Heart right ventricle (tissue), 16 donors: ENCODE results near the gene IRF6. TPM values are rescaled to one million over a fixed set of nuclear protein-coding genes. Genes with fewer than 3 reads are reported as not detected.

Source experiments
- ATAC-seq, 8 donors: fragments of 200-7000 bp; cut with Tn5 transposase; one replicate each; pipeline ENCODE4 v1.9.1; 2020; ENCODE audit warnings: mild to moderate bottlenecking in 8 of 8, moderate library complexity in 8 of 8, moderate number of reproducible peaks in 1 of 8
- DNase-seq, 2 donors: peaks; one replicate each; pipeline ENCODE4 v3.0.0-alpha.2; 2020
- H3K27ac ChIP-seq, 10 donors: fragments of 200-600 bp; sonication (generic) in 2 of 10; one replicate each; pipeline versions ENCODE4 v1.5.0 to v1.8.0; 2020 to 2022; ENCODE audit warnings: mild to moderate bottlenecking in 3 of 10
- H3K27me3 ChIP-seq, 7 donors: fragments of 200-600 bp; one replicate each; pipeline ENCODE4 v1.8.0; 2021 to 2022; ENCODE audit warnings: mild to moderate bottlenecking in 2 of 7
- H3K36me3 ChIP-seq, 9 donors: fragments of 200-600 bp; sonication (generic) in 1 of 9; one replicate each; pipeline versions ENCODE4 v1.5.0 to v1.8.0; 2020 to 2022; ENCODE audit warnings: mild to moderate bottlenecking in 2 of 9
- H3K4me1 ChIP-seq, 9 donors: fragments of 200-600 bp; sonication (generic) in 1 of 9; one replicate each; pipeline versions ENCODE4 v1.5.0 to v1.8.0; 2020 to 2022; ENCODE audit warnings: mild to moderate bottlenecking in 4 of 9
- H3K4me3 ChIP-seq, 10 donors: fragments of 200-600 bp; sonication (generic) in 2 of 10; one replicate each; pipeline versions ENCODE4 v1.5.0 to v1.8.0; 2020 to 2022; ENCODE audit warnings: mild to moderate bottlenecking in 7 of 10, moderate library complexity in 2 of 10
- H3K9me3 ChIP-seq, 11 donors: fragments of 200-600 bp in 10 of 11; sonication (generic) in 2 of 11; one replicate each; pipeline versions ENCODE4 v1.5.0 to v1.8.0; 2013 to 2022; ENCODE audit warnings: mild to moderate bottlenecking in 2 of 11, control low read depth in 1 of 11, moderate library complexity in 1 of 11
- WGBS, 2 donors: extraction: QIAGEN DNeasy Blood & Tissue Kit; methylation state at CpG; one replicate each; pipeline ENCODE4 v1.1.7; 2013; ENCODE audit warnings: inconsistent platforms in 1 of 2; 5-methylcytosine and 5-hydroxymethylcytosine counted together
- intact Hi-C, 10 donors: fragments of 100-400 bp; cut with DNase I; formaldehyde crosslinking; loops; one replicate each; pipeline versions ENCODE4 v1.11.1 to v1.14.2; 2022
- long read RNA-seq, 3 donors: library from polyadenylated mRNA; unstranded; transcript quantifications; one replicate each; pipeline ENCODE4 v2.0.0, GENCODE V29; 2020 to 2021
- polyA plus RNA-seq, 2 donors: library from polyadenylated mRNA; stranded (reverse); fragments of 200-250 nt; gene quantifications; one replicate each; pipeline ENCODE4 v1.2.3, GENCODE V29; 2013
- total RNA-seq, 10 donors: library from RNA; stranded (reverse); fragmentation: NEBNext Ultra II Directional in 3 of 10; extraction: Animal tissue kit (Norgen Biotek cat#: 25700) in 3 of 10; gene quantifications; one replicate each; pipeline versions ENCODE4 v1.2.1 to v1.2.4, GENCODE V29; 2021 to 2023
- TF ChIP-seq, protein P1 (sequence below), 9 donors: fragments of 200-600 bp; sonication (generic) in 2 of 9; IDR thresholded peaks; one replicate each; pipeline versions ENCODE4 v1.5.0 to v1.8.0; 2021 to 2022; ENCODE audit warnings: antibody characterized with exemption in 9 of 9, mild to moderate bottlenecking in 5 of 9, moderate library complexity in 1 of 9
- donor health status: Arrhythmogenic right ventricular cardiomyopathy.
- donor health status: ischemic (EF 13 %, LVEDD 7.1; RV severe dilation, severe dysfunction).
- donor health status: healthy with polysubstance abuse.
- donor health status: DM: no; HTN: yes; CAD: no.
- donor health status: DM: no; HTN: no; CAD: no.
- donor health status: ischemic (EF 25% LVEDD 6.9; RV normal size, moderate dysfunction).
- donor health status: ischemic (EF 25% LVEDD 5.7; RV mildly dilated, moderate dysfunction).
- donor health status: healthy.
- donor health status: DM: yes; HTN: yes; CAD: no.
- donor health status: Ischemic cardiomyopathy.
- donor health status: ischemic (EF 35%, LVEDD 5.7; RV mildly dilated, moderate dysfunction).
- donor health status: nonischemic (EF 11% LVEDD 7.7; RV severe dilation, severe dysfunction).
- donor health status: DM: yes; HTN: yes; CAD: no.
- donor health status: PGD.
- donor health status: ischemic (EF 29% LVEDD 5.4; RV normal size, mild dysfunction).
- donor health status: nonischemic (EF 23%, LVEDD 6.1; RV moderate dilation, normal function).

IRF6 gene
- 10 to 100 TPM; 25.1 to 69.4 (median 43.8) TPM for total RNA-seq
- polyA plus RNA-seq, result 10 to 100 TPM in 1 of 2 donors, 1 to 10 TPM in 1; 1.2 to 11.3 TPM
- long read RNA-seq, donor 1, full-length matches to known transcripts, result 12 of 27 reads
- long read RNA-seq, donor 1, partial matches to known transcripts, result 11 of 27 reads
- long read RNA-seq, donor 1, other reads (novel, unspliced or antisense), result 4 of 27 reads
- long read RNA-seq, donor 2, full-length matches to known transcripts, result 7 of 35 reads
- long read RNA-seq, donor 2, partial matches to known transcripts, result 23 of 35 reads
- long read RNA-seq, donor 2, other reads (novel, unspliced or antisense), result 5 of 35 reads
- long read RNA-seq, donor 3, full-length matches to known transcripts, result 36 of 54 reads
- long read RNA-seq, donor 3, partial matches to known transcripts, result 9 of 54 reads
- long read RNA-seq, donor 3, other reads (novel, unspliced or antisense), result 9 of 54 reads

DNA sequence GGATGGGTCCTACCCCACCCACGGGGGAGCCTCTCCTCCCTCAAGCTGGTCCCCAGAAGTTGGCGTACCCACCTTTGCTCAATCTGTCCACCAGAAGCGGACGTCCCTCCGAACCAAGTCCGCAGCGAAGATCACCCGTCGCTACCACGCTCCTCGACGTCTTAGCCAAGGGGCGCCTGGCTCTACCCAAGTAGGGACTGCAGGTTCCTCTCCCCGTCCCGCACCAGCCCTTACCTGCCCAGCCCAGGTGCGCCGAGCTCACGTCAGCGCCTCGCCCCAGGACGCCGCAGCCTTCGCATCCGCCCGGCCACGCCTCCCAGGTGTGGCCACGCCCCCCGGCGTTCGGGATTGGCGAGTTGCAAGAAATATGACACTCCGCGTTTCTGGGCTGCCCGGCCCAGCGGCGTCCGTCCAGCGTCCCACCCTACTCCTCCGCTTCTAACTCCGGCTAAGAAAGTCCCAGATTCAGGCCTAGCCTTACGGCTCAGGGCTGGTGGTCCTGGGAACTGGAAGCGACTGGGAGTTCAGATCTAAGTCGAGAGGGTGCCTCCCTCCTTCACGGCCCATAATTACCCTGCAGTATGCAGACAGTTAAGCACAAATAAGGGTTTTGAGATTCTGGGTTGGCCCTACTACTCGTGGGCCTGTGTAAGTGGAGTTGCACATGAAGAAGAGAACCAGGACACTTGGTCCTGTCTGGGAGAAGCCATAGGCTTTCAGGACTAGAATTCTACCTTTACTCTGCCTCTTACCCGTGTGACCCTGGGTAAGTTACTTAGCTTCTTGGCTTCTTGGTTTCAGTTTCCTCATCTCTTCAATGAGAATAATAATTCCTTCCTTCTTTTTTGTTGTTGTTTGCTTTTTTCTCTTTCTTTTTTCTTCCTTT lies at the start of gene IRF6:
TSS of gene IRF6 (minus strand) at position 268 of the 886 bp plus-strand sequence. CDS start 4,729 bp downstream, outside the sequence.
- ATAC-seq (peak; percentile 34 to 82 (median 60)), DNase-seq (peak; percentile 51 to 64)
- H3K36me3 ChIP-seq, result no peaks in the 10 kb centered on the region
- H3K4me1 ChIP-seq, result peaks cover 4 to 49% (median 30%) of the 10 kb centered on the region in 9 donors
- no peaks in the 10 kb centered on the region for H3K9me3 ChIP-seq
- peak within 1 kb of the TSS in 8 of 10 donors; percentile 28 to 58 (median 44) for H3K4me3 ChIP-seq
- H3K27me3 ChIP-seq, result no peaks in the 10 kb centered on the region
- TF ChIP-seq, protein P1, sequence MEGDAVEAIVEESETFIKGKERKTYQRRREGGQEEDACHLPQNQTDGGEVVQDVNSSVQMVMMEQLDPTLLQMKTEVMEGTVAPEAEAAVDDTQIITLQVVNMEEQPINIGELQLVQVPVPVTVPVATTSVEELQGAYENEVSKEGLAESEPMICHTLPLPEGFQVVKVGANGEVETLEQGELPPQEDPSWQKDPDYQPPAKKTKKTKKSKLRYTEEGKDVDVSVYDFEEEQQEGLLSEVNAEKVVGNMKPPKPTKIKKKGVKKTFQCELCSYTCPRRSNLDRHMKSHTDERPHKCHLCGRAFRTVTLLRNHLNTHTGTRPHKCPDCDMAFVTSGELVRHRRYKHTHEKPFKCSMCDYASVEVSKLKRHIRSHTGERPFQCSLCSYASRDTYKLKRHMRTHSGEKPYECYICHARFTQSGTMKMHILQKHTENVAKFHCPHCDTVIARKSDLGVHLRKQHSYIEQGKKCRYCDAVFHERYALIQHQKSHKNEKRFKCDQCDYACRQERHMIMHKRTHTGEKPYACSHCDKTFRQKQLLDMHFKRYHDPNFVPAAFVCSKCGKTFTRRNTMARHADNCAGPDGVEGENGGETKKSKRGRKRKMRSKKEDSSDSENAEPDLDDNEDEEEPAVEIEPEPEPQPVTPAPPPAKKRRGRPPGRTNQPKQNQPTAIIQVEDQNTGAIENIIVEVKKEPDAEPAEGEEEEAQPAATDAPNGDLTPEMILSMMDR (IDR thresholded peaks at IDR 0.05), result no peak
- H3K27ac ChIP-seq, result peak within 1 kb of the TSS in 8 of 10 donors; percentile 6 to 82 (median 59)
- 22 to 23% methylated on average over 46 of the region's 46 CpGs for WGBS, 2 donors
- intact Hi-C loops, result no loop called here

DNA sequence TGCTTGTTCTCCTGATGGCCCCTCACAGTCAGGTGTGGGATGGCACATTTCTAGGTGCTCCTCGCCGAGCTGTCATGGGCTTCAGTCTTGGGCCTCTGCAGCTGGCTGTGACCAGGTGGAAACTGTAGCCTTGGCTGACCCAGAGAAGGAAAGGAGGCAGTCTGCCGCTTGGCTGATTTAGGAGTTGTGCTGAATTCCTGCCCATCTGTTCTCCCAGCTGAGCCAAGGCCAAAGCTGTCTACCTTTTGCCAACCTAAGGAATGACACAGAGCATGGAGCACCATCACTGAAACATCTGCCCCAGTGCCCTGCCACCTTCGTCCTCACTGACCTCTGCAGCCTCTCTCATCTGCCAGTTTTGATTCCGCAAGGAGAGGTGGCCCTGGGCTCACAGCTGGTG lies 49.7 kb upstream of the IRF6 start:
- no peaks in the 10 kb centered on the region for H3K4me1 ChIP-seq
- H3K9me3 ChIP-seq, result no peaks in the 10 kb centered on the region
- TF ChIP-seq, protein P1 (IDR thresholded peaks at IDR 0.05), result no peak
- no peak for DNase-seq
- no peak overlapping the region for H3K4me3 ChIP-seq
- H3K27ac ChIP-seq, result no peak overlapping the region
- 87 to 91% methylated on average over 5 of the region's 5 CpGs for WGBS, 2 donors
- no peaks in the 10 kb centered on the region for H3K27me3 ChIP-seq
- intact Hi-C loops, result loop anchor here in 3 of 10 donors (5.0 to 10.0 kb wide), 3 partner anchors 132 to 549 kb away; no protein-coding TSS in a partner anchor
- H3K36me3 ChIP-seq, result peaks cover 0 to 50% (median 9%) of the 10 kb centered on the region in 9 donors
- ATAC-seq, result no peak

DNA sequence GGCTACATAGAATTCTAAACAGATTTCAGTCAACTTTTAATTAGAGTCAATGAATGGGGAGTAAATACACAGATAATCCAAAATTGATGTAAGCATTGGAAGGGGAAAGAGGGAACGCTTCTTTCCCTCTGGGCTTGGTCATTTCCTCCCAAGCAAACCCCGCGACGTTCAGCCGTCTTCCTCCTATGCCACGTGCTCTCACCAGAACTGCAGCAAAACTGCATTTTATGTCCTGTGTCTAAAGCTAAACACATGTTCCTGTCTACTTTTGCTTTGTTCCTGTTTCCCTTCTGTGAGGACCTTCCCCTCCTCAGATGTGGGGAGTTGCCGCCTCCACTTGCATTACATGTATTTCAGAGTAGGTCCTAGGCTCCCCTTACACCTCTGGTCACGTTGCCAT lies 49.1 kb upstream of the IRF6 start:
- H3K4me3 ChIP-seq, result no peak overlapping the region
- H3K27me3 ChIP-seq, result no peaks in the 10 kb centered on the region
- no peaks in the 10 kb centered on the region for H3K9me3 ChIP-seq
- H3K27ac ChIP-seq, result no peak overlapping the region
- DNase-seq, result no peak
- intact Hi-C loops, result loop anchor here in 3 of 10 donors (5.0 to 10.0 kb wide), 3 partner anchors 132 to 550 kb away; no protein-coding TSS in a partner anchor
- WGBS, 2 donors, result 84 to 86% methylated on average over 8 of the region's 8 CpGs
- no peak for ATAC-seq
- H3K4me1 ChIP-seq, result peaks cover 0 to 5% (median 0%) of the 10 kb centered on the region in 9 donors
- peaks cover 0 to 56% (median 9%) of the 10 kb centered on the region in 9 donors for H3K36me3 ChIP-seq
- TF ChIP-seq, protein P1 (IDR thresholded peaks at IDR 0.05), result no peak

DNA sequence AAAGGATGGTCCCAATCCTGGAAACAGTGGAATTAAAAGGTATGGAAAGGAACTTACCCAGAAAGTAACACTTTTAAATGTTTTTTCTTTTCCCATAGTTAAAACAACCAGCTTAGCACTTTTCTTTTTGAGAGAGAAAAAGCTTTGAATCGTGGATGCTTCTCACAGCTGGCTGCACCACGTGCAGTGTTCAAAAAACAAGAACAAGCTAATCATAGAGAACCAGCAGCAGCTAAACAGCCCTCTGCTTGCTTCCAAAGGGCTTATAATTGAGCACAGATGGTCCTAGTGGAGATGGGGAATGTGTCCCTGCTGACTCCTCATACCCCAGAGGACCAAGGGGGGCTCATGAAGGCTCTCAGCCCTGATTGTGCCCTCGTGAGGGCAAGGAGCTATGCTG lies 48.3 kb upstream of the IRF6 start:
- Histone ChIP-seq H3K4me1 (peaks cover 0 to 5% (median 0%) of the 10 kb centered on the region in 9 donors), H3K27ac (no peak overlapping the region), H3K36me3 (peaks cover 0 to 63% (median 9%) of the 10 kb centered on the region in 9 donors), H3K4me3 (no peak overlapping the region), H3K9me3 (no peaks in the 10 kb centered on the region), H3K27me3 (no peaks in the 10 kb centered on the region)
- no peak for DNase-seq
- TF ChIP-seq, protein P1 (IDR thresholded peaks at IDR 0.05), result no peak
- intact Hi-C loops, result loop anchor here in 3 of 10 donors (10.0 kb wide), 2 partner anchors 461 to 551 kb away; no protein-coding TSS in a partner anchor
- WGBS, 2 donors, result 76 to 91% methylated on average over 3 of the region's 3 CpGs
- ATAC-seq, result no peak
